Posterior vena cava (tissue), 2 donors: ENCODE data around the gene MYCBPAP. TPM values are rescaled to one million over a fixed set of nuclear protein-coding genes. Genes with fewer than 3 reads are reported as not detected.
A peak's percentile ranks its signal among the peaks of the same experiment; 100 is the strongest.

Experiments
- DNase-seq: peaks from one replicate; pipeline ENCODE4 v3.0.0-alpha.2; 2020; ENCODE audit warnings: low spot score
- intact Hi-C, 2 donors: fragments of 100-400 bp; cut with DNase I; formaldehyde crosslinking; loops; one replicate each; pipeline versions ENCODE4 v1.14.1 to v1.14.2; 2022 to 2023
- total RNA-seq, 2 donors: library from RNA; stranded (reverse); fragmentation: NEBNext Ultra II Directional; extraction: Animal tissue kit (Norgen Biotek cat#: 25700); gene quantifications; one replicate each; pipeline ENCODE4 v1.2.1, GENCODE V29; 2021
- donor health status: DM: yes; HTN: yes; CAD: no.
- donor health status: DM: yes; HTN: yes; CAD: no.

MYCBPAP gene
- total RNA-seq, 2 donors from 2014 or later = 0.29 to 0.69 TPM

DNA sequence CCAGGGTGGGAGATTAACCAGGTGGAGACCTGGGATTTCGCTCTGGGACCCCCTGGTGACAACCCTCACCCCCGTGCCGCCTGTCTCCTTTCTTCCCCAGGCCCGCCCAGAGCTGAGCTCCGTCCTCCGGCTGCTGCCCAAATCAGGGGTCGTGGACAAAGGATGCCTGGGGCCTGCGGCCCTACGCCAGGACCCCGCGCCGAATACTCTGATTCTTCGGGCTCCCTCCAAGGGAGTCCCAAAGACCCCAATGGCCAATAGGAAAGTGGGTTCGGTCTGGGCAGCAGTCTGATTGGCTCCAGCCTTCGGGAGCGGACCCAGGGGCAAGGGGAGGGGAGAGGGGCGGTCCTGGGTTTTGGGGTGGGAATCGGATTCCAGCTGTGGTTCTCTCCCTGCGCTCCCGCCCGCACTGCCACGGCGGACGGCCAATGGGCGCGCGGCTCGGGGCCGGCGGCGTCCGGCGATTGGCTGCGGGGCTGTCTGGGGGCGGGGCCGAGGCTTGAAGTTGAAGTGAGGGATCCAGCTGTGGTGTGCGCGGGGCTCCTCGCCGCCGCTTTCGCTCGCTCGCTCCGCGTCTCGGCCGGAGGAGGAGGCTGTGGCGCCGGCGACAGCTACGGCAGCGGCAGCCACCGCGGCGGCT, 52.1 kb downstream of the MYCBPAP start, which contains the start of gene CACNA1G:
Gene CACNA1G (plus strand): TSS at position 531 of the 640 bp plus-strand sequence. CDS start 745 bp downstream, outside the sequence.
- DNase-seq = peak; percentile 97
- intact Hi-C loops = no loop called here

GRCh38 chr17:50560931-50561745, 52.9 kb downstream of the MYCBPAP start:
- intact Hi-C loops = no loop called here
- DNase-seq = no peak

DNA sequence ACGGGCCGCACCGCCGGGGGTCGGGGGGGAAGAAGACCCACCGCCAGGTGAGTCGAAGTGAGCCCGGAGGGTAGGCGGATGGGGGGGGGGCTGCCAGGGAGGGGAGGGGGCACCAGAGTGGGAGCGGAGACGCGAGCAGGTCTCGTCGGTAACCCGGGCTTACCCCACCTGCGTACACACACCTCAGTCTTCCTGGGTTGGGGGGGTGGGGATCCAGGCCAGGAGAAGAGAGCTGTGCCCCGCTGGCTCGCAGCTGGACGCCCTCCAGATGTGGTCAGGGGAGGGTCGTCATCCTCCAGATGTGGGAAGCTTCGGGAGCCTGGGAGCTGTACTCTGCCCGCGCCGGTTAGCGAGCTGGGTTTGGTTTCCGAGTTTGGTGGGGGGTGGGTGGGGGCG, 53.5 kb downstream of the MYCBPAP start:
- intact Hi-C loops = no loop called here

DNA sequence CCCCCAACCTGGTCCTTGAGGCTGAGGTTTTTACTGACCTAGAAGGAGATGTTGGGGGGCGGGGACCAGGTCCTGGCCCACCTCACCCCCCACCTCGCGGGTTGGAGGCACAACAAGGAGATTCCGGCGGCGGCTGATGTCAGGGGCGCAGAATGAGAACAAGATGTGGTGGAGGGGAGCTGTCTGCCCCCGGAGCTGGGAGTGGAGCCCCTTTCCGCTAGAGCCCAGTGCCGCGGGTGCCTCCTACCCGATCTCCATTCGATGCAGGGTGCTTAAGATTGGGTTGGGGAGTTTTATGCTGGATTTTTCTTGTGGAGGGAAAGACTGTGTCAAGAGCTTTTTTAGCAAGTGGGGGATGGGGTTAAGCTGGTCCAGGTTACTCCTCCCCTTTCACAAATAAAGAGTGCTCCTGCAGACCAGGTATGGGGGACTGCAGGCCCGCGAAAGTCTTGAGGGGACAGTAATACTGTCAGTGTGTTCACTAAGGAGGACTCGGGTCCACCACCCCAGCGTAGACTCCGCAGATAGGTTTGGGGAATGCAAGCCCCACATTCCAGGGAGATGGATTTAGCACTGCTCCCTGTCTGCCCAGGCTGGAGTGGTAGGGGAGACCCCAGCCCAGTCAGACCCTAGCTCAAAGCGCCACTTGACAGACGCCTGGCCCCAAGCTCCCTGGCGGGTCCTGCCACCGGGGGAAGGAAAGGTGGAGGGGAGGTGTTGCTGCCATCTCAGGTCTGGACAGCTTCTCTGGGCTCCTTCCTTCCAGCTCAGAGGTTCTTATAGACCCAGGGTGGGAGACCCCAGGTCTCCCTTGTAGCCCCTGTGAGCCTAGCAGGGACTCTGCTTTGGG, 54.2 kb downstream of the MYCBPAP start:
- no peak for DNase-seq
- intact Hi-C loops = no loop called here

More for the DNA sequence above, 53.5 kb downstream of the MYCBPAP start:
- DNase-seq = no peak

- intact Hi-C loops = no loop called here
- no peak for DNase-seq
Observed at GRCh38 chr17:50563092-50563511, 54.9 kb downstream of the MYCBPAP start.

GRCh38 chr17:50564916-50565315, 56.7 kb downstream of the MYCBPAP start:
- peak; percentile 95 for DNase-seq
- intact Hi-C loops = no loop called here

DNA sequence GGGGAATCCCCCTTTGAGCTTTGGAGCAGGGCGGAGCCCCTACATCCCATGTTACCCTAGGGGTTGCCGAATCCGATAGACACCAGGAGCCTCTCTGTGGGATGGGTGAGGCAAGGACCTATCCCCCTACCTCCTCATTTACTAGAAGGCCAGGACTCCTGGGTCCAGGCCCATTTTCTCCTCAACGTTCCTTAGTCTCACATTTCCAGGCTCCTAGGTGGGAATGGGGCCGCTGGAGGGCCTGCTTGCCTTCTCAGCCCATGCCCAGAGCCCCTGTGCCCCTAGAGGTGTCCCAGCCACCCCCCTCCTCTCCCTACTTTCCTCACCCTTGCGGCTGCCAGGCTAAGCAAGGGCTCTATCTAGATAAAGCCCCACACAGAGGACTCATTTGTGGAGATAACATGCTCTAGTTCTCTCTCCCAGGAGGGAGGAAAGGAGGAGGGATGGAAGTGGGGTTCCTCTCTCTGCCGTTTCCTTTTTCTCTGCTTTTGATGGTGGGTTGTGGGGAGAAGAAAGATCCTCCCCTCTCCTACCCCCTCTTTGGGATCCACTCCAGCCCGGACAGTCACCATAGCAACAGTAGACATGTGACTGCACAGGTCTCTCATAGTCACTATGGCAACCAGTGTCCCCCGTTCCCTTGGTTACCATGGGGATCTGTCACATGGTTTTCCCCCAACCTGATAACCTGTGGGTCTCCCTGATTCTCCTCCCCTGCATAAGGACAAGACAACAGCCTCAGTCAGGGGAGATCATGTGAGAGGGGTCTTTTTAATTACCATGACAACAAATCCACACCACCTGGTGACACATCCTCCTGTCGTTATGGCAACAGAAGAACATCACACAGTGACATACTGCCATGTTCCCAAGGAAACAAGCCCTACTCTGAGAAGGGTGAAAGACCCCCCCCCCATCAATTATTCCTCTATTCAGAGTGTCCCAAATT, 57.4 kb downstream of the MYCBPAP start:
- DNase-seq = no peak
- intact Hi-C loops = no loop called here

- intact Hi-C loops = no loop called here
Observed at GRCh38 chr17:50566886-50567285, 58.6 kb downstream of the MYCBPAP start.

GRCh38 chr17:50568659-50569058, 60.4 kb downstream of the MYCBPAP start:
- no peak for DNase-seq
- intact Hi-C loops = no loop called here

More at GRCh38 chr17:50566886-50567285, 58.6 kb downstream of the MYCBPAP start:
- no peak for DNase-seq

GRCh38 chr17:50569592-50569991, 61.4 kb downstream of the MYCBPAP start:
- no peak for DNase-seq
- intact Hi-C loops = no loop called here

- intact Hi-C loops = no loop called here
Observed at GRCh38 chr17:50570032-50570431, 61.8 kb downstream of the MYCBPAP start.

GRCh38 chr17:50570528-50570927, 62.3 kb downstream of the MYCBPAP start:
- intact Hi-C loops = no loop called here

More at GRCh38 chr17:50570032-50570431, 61.8 kb downstream of the MYCBPAP start:
- no peak for DNase-seq

DNA sequence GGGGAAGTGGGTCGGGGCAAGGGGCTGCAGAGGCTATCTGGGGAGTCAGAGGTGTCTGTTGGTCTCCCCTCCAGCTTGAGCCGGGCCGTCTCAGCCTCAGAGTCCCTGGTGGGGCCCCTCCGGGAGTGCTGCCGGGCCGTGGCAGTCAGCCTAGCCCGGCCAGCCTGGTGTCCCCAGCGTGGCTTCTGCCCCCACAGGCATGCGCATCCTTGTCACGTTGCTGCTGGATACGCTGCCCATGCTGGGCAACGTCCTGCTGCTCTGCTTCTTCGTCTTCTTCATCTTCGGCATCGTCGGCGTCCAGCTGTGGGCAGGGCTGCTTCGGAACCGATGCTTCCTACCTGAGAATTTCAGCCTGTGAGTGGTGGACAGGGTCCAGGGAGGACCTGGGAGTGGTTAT, 63.4 kb downstream of the MYCBPAP start:
- DNase-seq = no peak
- intact Hi-C loops = no loop called here

More at GRCh38 chr17:50570528-50570927, 62.3 kb downstream of the MYCBPAP start:
- no peak for DNase-seq

DNA sequence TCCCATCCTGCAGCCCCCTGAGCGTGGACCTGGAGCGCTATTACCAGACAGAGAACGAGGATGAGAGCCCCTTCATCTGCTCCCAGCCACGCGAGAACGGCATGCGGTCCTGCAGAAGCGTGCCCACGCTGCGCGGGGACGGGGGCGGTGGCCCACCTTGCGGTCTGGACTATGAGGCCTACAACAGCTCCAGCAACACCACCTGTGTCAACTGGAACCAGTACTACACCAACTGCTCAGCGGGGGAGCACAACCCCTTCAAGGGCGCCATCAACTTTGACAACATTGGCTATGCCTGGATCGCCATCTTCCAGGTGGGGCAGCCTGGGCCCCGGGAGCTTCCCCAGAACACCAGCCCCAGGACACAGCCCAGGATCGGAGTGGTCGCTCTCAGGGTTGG, 64.3 kb downstream of the MYCBPAP start:
- DNase-seq = no peak
- intact Hi-C loops = no loop called here

- intact Hi-C loops = no loop called here
- no peak for DNase-seq
Observed at GRCh38 chr17:50573866-50574611, 65.8 kb downstream of the MYCBPAP start.

- intact Hi-C loops = no loop called here
- no peak for DNase-seq
Observed at GRCh38 chr17:50575581-50576210, 67.5 kb downstream of the MYCBPAP start.

GRCh38 chr17:50576864-50577263, 68.6 kb downstream of the MYCBPAP start:
- DNase-seq = no peak
- intact Hi-C loops = no loop called here
